H9 (cell line): Measurements from ENCODE around the gene TRAF3. TPM values are rescaled to one million over a fixed set of nuclear protein-coding genes. Genes with fewer than 3 reads are reported as not detected.

Experiments
- DNase-seq: peaks from one replicate; pipeline ENCODE4 v3.0.0-alpha.2; 2017
- H2AFZ ChIP-seq: one replicate; pipeline ENCODE4 v1.6.1; 2013; ENCODE audit warnings: mild to moderate bottlenecking, low read length, control low read depth, moderate library complexity
- H2AK5ac ChIP-seq: 2 replicates; pipeline ENCODE4 v1.6.1; 2013; ENCODE audit warnings: low read length, control low read depth, mixed read lengths; ENCODE audit not compliant: insufficient read length
- H2BK120ac ChIP-seq: one replicate; pipeline ENCODE4 v1.6.1; 2013; ENCODE audit warnings: low read depth, mild to moderate bottlenecking, low read length, control low read depth, inconsistent platforms; ENCODE audit not compliant: poor library complexity, severe bottlenecking
- H2BK12ac ChIP-seq: 2 replicates; pipeline ENCODE4 v1.6.1; 2013; ENCODE audit warnings: low read length, control low read depth, mixed read lengths, low read depth; ENCODE audit not compliant: insufficient read length
- H2BK15ac ChIP-seq: 2 replicates; pipeline ENCODE4 v1.6.1; 2013; ENCODE audit warnings: low read depth, low read length, control low read depth
- H2BK20ac ChIP-seq: one replicate; pipeline ENCODE4 v1.6.1; 2013; ENCODE audit warnings: low read depth, mild to moderate bottlenecking, low read length, control low read depth, inconsistent platforms; ENCODE audit not compliant: poor library complexity, severe bottlenecking
- H2BK5ac ChIP-seq: 2 replicates; pipeline ENCODE4 v1.6.1; 2013; ENCODE audit warnings: low read length, control low read depth, mixed read lengths; ENCODE audit not compliant: insufficient read length
- H3K14ac ChIP-seq: 2 replicates; pipeline ENCODE4 v1.6.1; 2013; ENCODE audit warnings: low read length, control low read depth; ENCODE audit not compliant: insufficient read depth
- H3K18ac ChIP-seq: 2 replicates; pipeline ENCODE4 v1.6.1; 2013; ENCODE audit warnings: low read depth, mild to moderate bottlenecking, mixed read lengths, low read length, control low read depth; ENCODE audit not compliant: insufficient read length
- H3K23ac ChIP-seq: 2 replicates; pipeline ENCODE4 v1.6.1; 2013; ENCODE audit warnings: low read length, control low read depth, mixed read lengths, low read depth; ENCODE audit not compliant: insufficient read length
- H3K23me2 ChIP-seq: 2 replicates; pipeline ENCODE4 v1.6.1; 2013; ENCODE audit warnings: low read depth, mild to moderate bottlenecking, mixed read lengths, low read length, control low read depth; ENCODE audit not compliant: insufficient read length, poor library complexity, severe bottlenecking
- H3K27ac ChIP-seq: 2 replicates; pipeline ENCODE4 v1.5.1; 2013; ENCODE audit warnings: low read length, control low read depth, mixed read lengths, low read depth; ENCODE audit not compliant: insufficient read length
- H3K27me3 ChIP-seq: 2 replicates; pipeline ENCODE4 v1.6.1; 2013; ENCODE audit warnings: low read length, control low read depth, inconsistent platforms; ENCODE audit not compliant: insufficient read depth
- H3K4ac ChIP-seq: 2 replicates; pipeline ENCODE4 v1.6.1; 2013; ENCODE audit warnings: low read depth, mild to moderate bottlenecking, control low read depth, inconsistent platforms, low read length, moderate library complexity
- H3K4me1 ChIP-seq: 2 replicates; pipeline ENCODE4 v1.6.1; 2013; ENCODE audit warnings: low read length, control low read depth, inconsistent platforms; ENCODE audit not compliant: insufficient read depth
- H3K4me2 ChIP-seq: 2 replicates; pipeline ENCODE4 v1.6.1; 2013; ENCODE audit warnings: low read length, control low read depth, mixed read lengths; ENCODE audit not compliant: insufficient read length, insufficient read depth
- H3K56ac ChIP-seq: 2 replicates; pipeline ENCODE4 v1.6.1; 2013; ENCODE audit warnings: low read depth, mild to moderate bottlenecking, mixed read lengths, low read length, control low read depth; ENCODE audit not compliant: insufficient read length
- H3K79me1 ChIP-seq: 2 replicates; pipeline ENCODE4 v1.6.1; 2013; ENCODE audit warnings: low read depth, mild to moderate bottlenecking, moderate library complexity, low read length, control low read depth, inconsistent platforms; ENCODE audit not compliant: insufficient read depth, poor library complexity, severe bottlenecking
- H3K79me2 ChIP-seq: 2 replicates; pipeline ENCODE4 v1.6.1; 2013; ENCODE audit warnings: low read length, control low read depth, inconsistent platforms; ENCODE audit not compliant: insufficient read depth
- H3K9ac ChIP-seq: 2 replicates; pipeline ENCODE4 v1.6.1; 2013; ENCODE audit warnings: low read length, control low read depth, mixed read lengths; ENCODE audit not compliant: insufficient read length; ENCODE audit errors: extremely low read depth
- H3K9me3 ChIP-seq: one replicate; pipeline ENCODE4 v1.6.1; 2013; ENCODE audit warnings: low read depth, low read length, inconsistent platforms; ENCODE audit not compliant: control insufficient read depth
- H3T11ph ChIP-seq: one replicate; pipeline ENCODE4 v1.6.1; 2013; ENCODE audit warnings: mild to moderate bottlenecking, low read length, control low read depth, inconsistent platforms
- H4K20me1 ChIP-seq: one replicate; pipeline ENCODE4 v1.6.1; 2013; ENCODE audit not compliant: control insufficient read depth, insufficient read length, insufficient read depth
- H4K5ac ChIP-seq: 2 replicates; pipeline ENCODE4 v1.6.1; 2013; ENCODE audit warnings: low read depth, mild to moderate bottlenecking, mixed read lengths, low read length, control low read depth; ENCODE audit not compliant: insufficient read length
- H4K8ac ChIP-seq: replicated peaks from 2 replicates; pipeline ENCODE4 v1.6.1; 2013; ENCODE audit warnings: low read length, control low read depth, mixed read lengths, low read depth; ENCODE audit not compliant: insufficient read length
- H4K91ac ChIP-seq: 2 replicates; pipeline ENCODE4 v1.6.1; 2013; ENCODE audit warnings: low read depth, mild to moderate bottlenecking, moderate library complexity, mixed read lengths, low read length, control low read depth; ENCODE audit not compliant: insufficient read length
- H3K27ac Mint-ChIP-seq, 3 experiments: 2 replicates in 2 of 3; 3 replicates in 1 of 3; pipeline ENCODE4 v1.8.0; 2020 to 2021; ENCODE audit warnings: mixed read lengths in 3 of 3, mild to moderate bottlenecking in 1 of 3, moderate library complexity in 1 of 3
- H3K27me3 Mint-ChIP-seq: 2 replicates; pipeline ENCODE4 v1.8.0; 2021; ENCODE audit warnings: low read depth, mild to moderate bottlenecking, moderate library complexity, mixed read lengths
- H3K36me3 Mint-ChIP-seq, 3 experiments: 2 replicates in 2 of 3; 3 replicates in 1 of 3; pipeline ENCODE4 v1.8.0; 2020 to 2021; ENCODE audit warnings: low read depth in 3 of 3, mixed read lengths in 3 of 3; ENCODE audit not compliant: insufficient read depth in 1 of 3
- H3K4me1 Mint-ChIP-seq, 2 experiments: 2 replicates each; pipeline ENCODE4 v1.8.0; 2020; ENCODE audit warnings: mixed read lengths in 2 of 2
- H3K4me3 Mint-ChIP-seq, 2 experiments: 2 replicates in 1 of 2; 3 replicates in 1 of 2; pipeline ENCODE4 v1.8.0; 2020 to 2021; ENCODE audit warnings: mild to moderate bottlenecking in 2 of 2, mixed read lengths in 2 of 2, moderate library complexity in 1 of 2
- H3K9me3 Mint-ChIP-seq, 2 experiments: 2 replicates in 1 of 2; 3 replicates in 1 of 2; pipeline ENCODE4 v1.8.0; 2020; ENCODE audit warnings: mild to moderate bottlenecking in 2 of 2, mixed read lengths in 2 of 2, moderate library complexity in 1 of 2
- CTCF ChIP-seq: fragments of 200-600 bp; sonication (generic); conservative IDR thresholded peaks from 3 replicates; pipeline ENCODE4 v1.8.0; 2021; ENCODE audit warnings: antibody characterized with exemption, mild to moderate bottlenecking
- WGBS: extraction: QIAGEN DNeasy Blood & Tissue Kit; methylation state at CpG from one replicate; pipeline ENCODE4 v1.1.7; 2013; ENCODE audit warnings: missing lambda C conversion rate, low lambda C conversion rate, mixed read lengths; ENCODE audit not compliant: insufficient read length; ENCODE audit errors: extremely low coverage; 5-methylcytosine and 5-hydroxymethylcytosine counted together
- total RNA-seq: library from RNA; stranded (reverse); gene quantifications from 2 replicates; pipeline ENCODE4 v1.2.1, GENCODE V29; 2021

Gene TRAF3
- total RNA-seq, 1 experiment from 2014 or later, result 9.6 TPM

GRCh38 chr14:102891556-102891955 is 114.3 kb downstream of the TRAF3 start:
- H4K20me1 ChIP-seq, result no peaks in the 10 kb centered on the region
- no peak overlapping the region for H3K9ac ChIP-seq
- no peak overlapping the region for H2BK120ac ChIP-seq
- H2AFZ ChIP-seq, result no peak overlapping the region
- Mint-ChIP-seq H3K4me1 (peaks cover 4 to 6% of the 10 kb centered on the region in 2 experiments; a peak in 3 of 4 replicates), H3K27ac (peak overlapping the region in 1 of 3 experiments; percentile 45; a peak in 1 of 7 replicates), H3K4me3 (no peak overlapping the region), H3K9me3 (no peaks in the 10 kb centered on the region), H3K36me3 (peaks cover 0 to 4% (median 1%) of the 10 kb centered on the region in 3 experiments; a peak in 4 of 7 replicates), H3K27me3 (no peaks in the 10 kb centered on the region)
- no peak for TF ChIP-seq CTCF
- no peak overlapping the region for H3K4me2 ChIP-seq
- no peak overlapping the region for H3K27ac ChIP-seq
- H3K4ac ChIP-seq, result no peak overlapping the region
- DNase-seq, result no peak
- no peak overlapping the region for H2BK12ac ChIP-seq
- no peak overlapping the region for H4K91ac ChIP-seq
- H2BK15ac ChIP-seq, result no peak overlapping the region
- no peaks in the 10 kb centered on the region for H3K79me1 ChIP-seq
- no peak overlapping the region for H2BK20ac ChIP-seq
- H3K9me3 ChIP-seq, result no peaks in the 10 kb centered on the region
- H3K56ac ChIP-seq, result no peak overlapping the region
- H3K18ac ChIP-seq, result no peak overlapping the region
- H2BK5ac ChIP-seq, result no peak overlapping the region
- H3K79me2 ChIP-seq, result no peaks in the 10 kb centered on the region
- H3K14ac ChIP-seq, result no peak overlapping the region
- no peaks in the 10 kb centered on the region for H3K4me1 ChIP-seq
- no peak overlapping the region for H2AK5ac ChIP-seq
- H3T11ph ChIP-seq, result no peak overlapping the region
- H4K8ac ChIP-seq, result no peak overlapping the region
- no CpG with 5 or more reads among the region's 4 CpGs for WGBS
- no peaks in the 10 kb centered on the region for H3K23me2 ChIP-seq
- no peak overlapping the region for H4K5ac ChIP-seq
- no peak overlapping the region for H3K23ac ChIP-seq
- H3K27me3 ChIP-seq, result no peaks in the 10 kb centered on the region
